Measurements from ENCODE around the gene STATH.

STATH gene

GRCh38 chr4:69995526-69996016, at the start of gene STATH:
TSS of gene STATH (plus strand) at chr4:69995966. CDS start at chr4:69998438, 2,472 bp downstream.
- H3K4me2 ChIP-seq (ENCODE audit: low read length), result no peak within 1 kb of the TSS
- no peaks in the 10 kb centered on the region for H4K20me1 ChIP-seq (ENCODE audit: insufficient read depth, low read length)
- H3K36me3 ChIP-seq (ENCODE audit: insufficient read depth, low read length), result no peaks in the 10 kb centered on the region
- no peaks in the 10 kb centered on the region for H3K4me1 ChIP-seq (ENCODE audit: insufficient read depth, low read length, severe bottlenecking)
- no peak within 1 kb of the TSS for H2AFZ ChIP-seq (ENCODE audit: low read length)
- H3F3A ChIP-seq (ENCODE audit: insufficient read depth, low read length), result no peaks in the 10 kb centered on the region
- no peaks in the 10 kb centered on the region for H3K9me3 ChIP-seq (ENCODE audit: low read length)
- H3K79me2 ChIP-seq (ENCODE audit: insufficient read depth, low read length), result no peaks in the 10 kb centered on the region
- no peak within 1 kb of the TSS for H3K9ac ChIP-seq (ENCODE audit: low read length)
- no peaks in the 10 kb centered on the region for H3K27me3 ChIP-seq (ENCODE audit: insufficient read depth, low read length)
- no peak within 1 kb of the TSS for H3K4me3 ChIP-seq (ENCODE audit: low read depth, low read length, poor library complexity, severe bottlenecking)
- H3K9me2 ChIP-seq (ENCODE audit: low read depth, low read length), result no peaks in the 10 kb centered on the region
- no peak for TF ChIP-seq CTCF (IDR thresholded peaks at IDR 0.05; ENCODE audit: low read length)
- TF ChIP-seq EZH2 (IDR thresholded peaks at IDR 0.05; ENCODE audit: borderline replicate concordance, low read length), result no peak
- no peak within 1 kb of the TSS for H3K27ac ChIP-seq (ENCODE audit: low read depth, low read length, poor library complexity, severe bottlenecking)

GRCh38 chr4:69951602-69952001, 44.2 kb upstream of the STATH start:
- Histone ChIP-seq H3K27ac (ENCODE audit: low read depth, low read length, poor library complexity, severe bottlenecking) (no peak overlapping the region), H3K36me3 (ENCODE audit: insufficient read depth, low read length) (no peaks in the 10 kb centered on the region), H3K79me2 (ENCODE audit: insufficient read depth, low read length) (no peaks in the 10 kb centered on the region), H3K4me1 (ENCODE audit: insufficient read depth, low read length, severe bottlenecking) (no peaks in the 10 kb centered on the region), H3K9me2 (ENCODE audit: low read depth, low read length) (no peaks in the 10 kb centered on the region), H3F3A (ENCODE audit: insufficient read depth, low read length) (no peaks in the 10 kb centered on the region), H3K4me3 (ENCODE audit: low read depth, low read length, poor library complexity, severe bottlenecking) (no peak overlapping the region), H3K9me3 (ENCODE audit: low read length) (no peaks in the 10 kb centered on the region), H3K9ac (ENCODE audit: low read length) (no peak overlapping the region), H3K4me2 (ENCODE audit: low read length) (no peak overlapping the region), H2AFZ (ENCODE audit: low read length) (no peak overlapping the region), H3K27me3 (ENCODE audit: insufficient read depth, low read length) (no peaks in the 10 kb centered on the region), H4K20me1 (ENCODE audit: insufficient read depth, low read length) (no peaks in the 10 kb centered on the region)
- no peak for TF ChIP-seq EZH2 (IDR thresholded peaks at IDR 0.05; ENCODE audit: borderline replicate concordance, low read length)
- no peak for TF ChIP-seq CTCF (IDR thresholded peaks at IDR 0.05; ENCODE audit: low read length)

- H3K27ac ChIP-seq (ENCODE audit: low read depth, low read length, poor library complexity, severe bottlenecking), result no peak overlapping the region
These were observed 38.6 kb upstream of the STATH start for GRCh38 chr4:69957209-69957608.

More at GRCh38 chr4:69957209-69957608, 38.6 kb upstream of the STATH start:
- H3K4me3 ChIP-seq (ENCODE audit: low read depth, low read length, poor library complexity, severe bottlenecking), result no peak overlapping the region
- H3F3A ChIP-seq (ENCODE audit: insufficient read depth, low read length), result no peaks in the 10 kb centered on the region
- no peaks in the 10 kb centered on the region for H3K27me3 ChIP-seq (ENCODE audit: insufficient read depth, low read length)
- TF ChIP-seq CTCF (IDR thresholded peaks at IDR 0.05; ENCODE audit: low read length) (no peak), EZH2 (IDR thresholded peaks at IDR 0.05; ENCODE audit: borderline replicate concordance, low read length) (no peak)
- no peaks in the 10 kb centered on the region for H3K36me3 ChIP-seq (ENCODE audit: insufficient read depth, low read length)
- H3K4me1 ChIP-seq (ENCODE audit: insufficient read depth, low read length, severe bottlenecking), result no peaks in the 10 kb centered on the region
- no peak overlapping the region for H3K4me2 ChIP-seq (ENCODE audit: low read length)
- no peak overlapping the region for H2AFZ ChIP-seq (ENCODE audit: low read length)
- H3K79me2 ChIP-seq (ENCODE audit: insufficient read depth, low read length), result no peaks in the 10 kb centered on the region
- no peaks in the 10 kb centered on the region for H3K9me2 ChIP-seq (ENCODE audit: low read depth, low read length)
- H3K9ac ChIP-seq (ENCODE audit: low read length), result no peak overlapping the region
- no peaks in the 10 kb centered on the region for H3K9me3 ChIP-seq (ENCODE audit: low read length)
- H4K20me1 ChIP-seq (ENCODE audit: insufficient read depth, low read length), result no peaks in the 10 kb centered on the region
